CD4-positive, alpha-beta T cell (primary cell): ENCODE results near the gene AIMP1. TPM values are rescaled to one million over a fixed set of nuclear protein-coding genes. Genes with fewer than 3 reads are reported as not detected.

ENCODE experiments used
- ATAC-seq: fragments of 200-7000 bp; cut with Tn5 transposase; one replicate; pipeline ENCODE4 v1.10.0; 2022; ENCODE audit warnings: mild to moderate bottlenecking; ENCODE audit not compliant: poor library complexity
- CTCF ChIA-PET: fragments of 350-600 bp; sonication (Branson Sonifier 250); formaldehyde crosslinking; loops from one replicate; lab custom pipeline; 2021; ENCODE audit warnings: antibody characterized with exemption, inconsistent platforms; lab: Charles Lee
- POLR2A ChIA-PET: fragments of 350-600 bp; sonication (Branson Sonifier 250); formaldehyde crosslinking; loops from one replicate; lab custom pipeline; 2021; ENCODE audit warnings: antibody characterized with exemption, inconsistent platforms; lab: Charles Lee
- DNase-seq, 14 experiments: peaks; one replicate each; pipeline ENCODE4 v3.0.0-alpha.2; 2013 to 2020; ENCODE audit warnings: mixed read lengths in 2 of 14
- H3K27ac ChIP-seq, 2 donors: one replicate each; pipeline versions ENCODE4 v1.5.1 to v1.7.0; 2013; ENCODE audit warnings: low read length in 2 of 2, low read depth in 1 of 2, mild to moderate bottlenecking in 1 of 2
- H3K27me3 ChIP-seq, 2 experiments: 1 replicate in 1 of 2; 2 replicates in 1 of 2; pipeline versions ENCODE4 v1.6.1 to v1.7.0; 2013; ENCODE audit warnings: low read length in 2 of 2, control low read depth in 1 of 2, mild to moderate bottlenecking in 1 of 2, moderate library complexity in 1 of 2; ENCODE audit not compliant: insufficient read depth in 2 of 2, control insufficient read depth in 1 of 2
- H3K36me3 ChIP-seq: one replicate; pipeline ENCODE4 v1.6.1; 2013; ENCODE audit warnings: low read length, control low read depth; ENCODE audit not compliant: insufficient read depth
- H3K4me1 ChIP-seq: one replicate; pipeline ENCODE4 v1.6.1; 2013; ENCODE audit warnings: low read length, control low read depth; ENCODE audit not compliant: insufficient read depth
- H3K4me3 ChIP-seq: one replicate; pipeline ENCODE4 v1.5.1; 2013; ENCODE audit warnings: mild to moderate bottlenecking, low read length, moderate library complexity
- H3K9me3 ChIP-seq, 2 experiments: 1 replicate in 1 of 2; 2 replicates in 1 of 2; pipeline versions ENCODE4 v1.6.1 to v1.7.0; 2013; ENCODE audit warnings: low read length in 2 of 2, mild to moderate bottlenecking in 2 of 2, control low read depth in 1 of 2, moderate library complexity in 1 of 2; ENCODE audit not compliant: control insufficient read depth in 1 of 2, insufficient read depth in 1 of 2
- H3K27ac Mint-ChIP-seq: one replicate; pipeline ENCODE4 v1.8.0; 2020; ENCODE audit warnings: mixed read lengths
- H3K27me3 Mint-ChIP-seq: one replicate; pipeline ENCODE4 v1.8.0; 2021; ENCODE audit warnings: mixed read lengths
- H3K36me3 Mint-ChIP-seq: one replicate; pipeline ENCODE4 v1.8.0; 2021; ENCODE audit warnings: low read depth, mixed read lengths
- H3K4me1 Mint-ChIP-seq: one replicate; pipeline ENCODE4 v1.8.0; 2021; ENCODE audit warnings: low read depth, mixed read lengths
- H3K4me3 Mint-ChIP-seq: one replicate; pipeline ENCODE4 v1.8.0; 2020; ENCODE audit warnings: mild to moderate bottlenecking, mixed read lengths
- H3K9me3 Mint-ChIP-seq: one replicate; pipeline ENCODE4 v1.8.0; 2020; ENCODE audit warnings: mixed read lengths
- intact Hi-C, 2 experiments: fragments of 100-400 bp; cut with DNase I in 1 of 2; cut with micrococcal nuclease in 1 of 2; formaldehyde crosslinking; loops; one replicate each; pipeline versions ENCODE4 v1.15.1 to v1.9.0; 2023 to 2025; cut with DNase I, micrococcal nuclease
- polyA plus RNA-seq, 2 donors: library from polyadenylated mRNA; unstranded; fragments of 120-200 nt; gene quantifications; one replicate each; pipeline ENCODE4 v1.2.1, GENCODE V29; 2013
- total RNA-seq, 174 experiments: library from RNA in 2 of 174; stranded (reverse) in 2 of 174; gene quantifications; one replicate each; pipeline ENCODE4 v1.2.3 and lab custom pipeline; 2021 to 2026
- TF ChIP-seq, protein P1 (sequence below): fragments of 200-600 bp; IDR thresholded peaks from one replicate; pipeline ENCODE4 v1.8.0; 2022; ENCODE audit warnings: antibody characterized with exemption, mild to moderate bottlenecking

AIMP1 gene
- total RNA-seq (10 to 100 TPM; 75.4 to 77.8 TPM), total RNA-seq (lab: John Stamatoyannopoulos, UW) (60.0 to 210 (median 108) reads per million in 172 experiments)
- 44.4 TPM for polyA plus RNA-seq (2013, experiment 1 of 2)
- polyA plus RNA-seq (2013, experiment 2 of 2), result 57.6 TPM

DNA sequence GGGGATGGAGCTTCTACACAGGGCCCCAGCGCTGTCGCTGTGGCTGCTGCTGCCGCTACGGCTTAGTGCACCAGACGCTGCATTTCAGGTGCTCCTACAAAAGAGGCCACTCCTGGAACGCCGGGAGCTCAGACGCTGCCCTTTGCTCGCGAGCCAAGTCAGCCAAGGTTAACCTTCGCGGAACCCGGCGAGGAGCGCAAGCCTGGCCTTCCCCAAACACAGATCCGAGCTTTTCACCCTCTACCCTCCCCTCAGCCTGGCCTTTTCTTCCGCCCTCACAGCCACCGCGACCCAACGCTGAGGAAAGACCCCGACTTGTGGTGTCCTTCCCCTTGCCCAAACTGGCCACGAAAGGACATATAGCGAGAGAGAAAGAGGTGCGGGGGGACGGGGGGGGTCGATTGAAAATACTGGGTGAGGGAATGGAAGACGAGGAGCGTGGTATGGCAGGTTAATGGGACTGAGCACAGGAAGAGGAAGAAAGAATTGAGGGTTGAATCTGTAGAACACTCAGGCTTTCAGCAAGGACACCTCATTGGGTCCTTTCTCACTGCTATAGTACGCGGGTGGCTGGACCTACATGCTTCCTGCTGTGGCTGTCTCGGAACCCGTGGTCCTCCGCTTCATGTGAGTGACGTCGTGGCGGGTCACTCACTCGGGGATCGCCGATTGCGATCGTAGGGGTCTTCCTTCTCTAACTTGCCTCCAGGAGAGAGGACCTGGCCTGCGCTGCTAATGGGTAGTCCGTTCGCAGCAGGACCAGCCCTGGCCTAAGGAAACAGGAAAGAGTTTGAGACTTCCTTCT, at the start of gene AIMP1, which contains the start of gene TBCK:
Gene AIMP1 (plus strand): TSS at position 583 of the 805 bp plus-strand sequence. CDS start 8,460 bp downstream, outside the sequence.
Gene TBCK (minus strand): TSS at position 242 of the 805 bp plus-strand sequence. CDS start 7,249 bp downstream, outside the sequence.
- ChIA-PET CTCF (no interaction called here), POLR2A (interaction anchor here (0.7 to 1.8 kb wide), 11 partner anchors 10 to 1405 kb away, joined by 3 to 11 read pairs (median 4); partner anchors contain the start of genes GSTCD, INTS12, PAPSS1 and PPA2)
- Histone ChIP-seq H3K27me3 (no peaks in the 10 kb centered on the region), H3K9me3 (peaks cover 0 to 7% of the 10 kb centered on the region in 2 experiments), H3K4me1 (peaks cover 18% of the 10 kb centered on the region), H3K27ac (peak within 1 kb of the TSS; percentile 95 to 96), H3K4me3 (peak within 1 kb of the TSS; percentile 81), H3K36me3 (no peaks in the 10 kb centered on the region)
- no peak within 1 kb of the TSS for H3K4me3 Mint-ChIP-seq
- intact Hi-C loops, result loop anchor here (5.0 to 10.0 kb wide), 4 partner anchors 609 to 1619 kb away; partner anchors contain the start of genes CYP2U1 (in 1 of the 2), GSTCD (in 1 of the 2), INTS12 (in 1 of the 2) and PAPSS1 (in 1 of the 2)
- peaks cover 26% of the 10 kb centered on the region for H3K4me1 Mint-ChIP-seq
- ATAC-seq, result peak; percentile 84
- peak; percentile 78 to 96 (median 84) for DNase-seq
- no peak within 1 kb of the TSS for H3K27ac Mint-ChIP-seq
- TF ChIP-seq, protein P1, sequence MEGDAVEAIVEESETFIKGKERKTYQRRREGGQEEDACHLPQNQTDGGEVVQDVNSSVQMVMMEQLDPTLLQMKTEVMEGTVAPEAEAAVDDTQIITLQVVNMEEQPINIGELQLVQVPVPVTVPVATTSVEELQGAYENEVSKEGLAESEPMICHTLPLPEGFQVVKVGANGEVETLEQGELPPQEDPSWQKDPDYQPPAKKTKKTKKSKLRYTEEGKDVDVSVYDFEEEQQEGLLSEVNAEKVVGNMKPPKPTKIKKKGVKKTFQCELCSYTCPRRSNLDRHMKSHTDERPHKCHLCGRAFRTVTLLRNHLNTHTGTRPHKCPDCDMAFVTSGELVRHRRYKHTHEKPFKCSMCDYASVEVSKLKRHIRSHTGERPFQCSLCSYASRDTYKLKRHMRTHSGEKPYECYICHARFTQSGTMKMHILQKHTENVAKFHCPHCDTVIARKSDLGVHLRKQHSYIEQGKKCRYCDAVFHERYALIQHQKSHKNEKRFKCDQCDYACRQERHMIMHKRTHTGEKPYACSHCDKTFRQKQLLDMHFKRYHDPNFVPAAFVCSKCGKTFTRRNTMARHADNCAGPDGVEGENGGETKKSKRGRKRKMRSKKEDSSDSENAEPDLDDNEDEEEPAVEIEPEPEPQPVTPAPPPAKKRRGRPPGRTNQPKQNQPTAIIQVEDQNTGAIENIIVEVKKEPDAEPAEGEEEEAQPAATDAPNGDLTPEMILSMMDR, result no peak
- no peaks in the 10 kb centered on the region for H3K27me3 Mint-ChIP-seq
- peaks cover 24% of the 10 kb centered on the region for H3K36me3 Mint-ChIP-seq
- H3K9me3 Mint-ChIP-seq, result no peaks in the 10 kb centered on the region

DNA sequence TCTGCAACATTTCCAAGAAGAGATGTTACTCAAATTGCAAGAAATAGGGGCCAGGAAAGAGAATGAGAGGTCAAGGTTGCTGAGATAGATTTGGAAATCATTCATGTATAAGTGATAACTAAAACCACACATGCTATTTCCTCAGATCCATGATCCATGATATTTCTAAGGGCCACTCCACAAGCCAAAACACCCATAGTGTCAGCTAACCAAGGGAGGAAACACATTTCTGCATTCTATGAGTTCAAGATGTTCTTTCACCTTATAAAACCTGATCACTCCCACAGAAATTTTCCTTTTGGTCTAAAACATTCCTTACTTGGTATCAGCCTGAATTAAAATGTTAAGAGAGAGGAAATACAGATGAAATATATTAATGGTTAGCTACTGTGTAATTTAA, 47.6 kb upstream of the AIMP1 start:
- H3K36me3 Mint-ChIP-seq, result peaks cover 5% of the 10 kb centered on the region
- H3K4me3 ChIP-seq, result no peak overlapping the region
- no peak overlapping the region for H3K4me3 Mint-ChIP-seq
- no peaks in the 10 kb centered on the region for H3K9me3 Mint-ChIP-seq
- no peaks in the 10 kb centered on the region for H3K27me3 ChIP-seq
- ChIA-PET POLR2A (no interaction called here), CTCF (no interaction called here)
- intact Hi-C loops, result loop anchor here (5.0 to 10.0 kb wide), 2 partner anchors 234 to 236 kb away; no protein-coding TSS in a partner anchor
- TF ChIP-seq, protein P1, result no peak
- no peak overlapping the region for H3K27ac Mint-ChIP-seq
- no peak for DNase-seq
- ATAC-seq, result no peak
- no peak overlapping the region for H3K27ac ChIP-seq
- H3K4me1 ChIP-seq, result no peaks in the 10 kb centered on the region
- H3K4me1 Mint-ChIP-seq, result peaks cover 3% of the 10 kb centered on the region
- no peaks in the 10 kb centered on the region for H3K9me3 ChIP-seq
- no peaks in the 10 kb centered on the region for H3K36me3 ChIP-seq
- H3K27me3 Mint-ChIP-seq, result no peaks in the 10 kb centered on the region

DNA sequence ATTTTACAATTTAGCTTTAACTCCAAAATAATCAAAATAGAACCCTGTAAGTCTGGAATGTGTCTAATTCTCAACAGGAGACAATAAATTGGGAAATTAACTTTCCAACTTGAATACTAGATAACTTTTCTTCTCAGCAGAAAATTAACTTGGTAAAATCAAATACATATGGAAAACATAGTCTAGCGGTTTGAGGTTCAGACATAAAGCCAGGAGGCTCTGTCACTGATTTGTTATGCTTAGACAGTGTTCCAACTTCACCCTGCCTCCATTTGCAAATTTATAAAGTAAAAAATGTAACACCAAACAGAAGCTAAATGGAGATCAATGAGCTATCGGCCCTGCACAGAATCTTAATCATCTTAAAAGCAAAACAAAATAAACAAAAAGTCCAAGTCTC, 46.6 kb upstream of the AIMP1 start:
- TF ChIP-seq, protein P1, result no peak
- H3K27me3 ChIP-seq, result no peaks in the 10 kb centered on the region
- ChIA-PET CTCF (no interaction called here), POLR2A (no interaction called here)
- no peaks in the 10 kb centered on the region for H3K9me3 ChIP-seq
- H3K27ac ChIP-seq, result no peak overlapping the region
- no peak overlapping the region for H3K4me3 ChIP-seq
- no peak for ATAC-seq
- H3K4me1 Mint-ChIP-seq, result peaks cover 9% of the 10 kb centered on the region
- DNase-seq, result no peak
- H3K36me3 Mint-ChIP-seq, result peaks cover 11% of the 10 kb centered on the region
- intact Hi-C loops, result loop anchor here (5.0 to 10.0 kb wide), 2 partner anchors 233 to 235 kb away; no protein-coding TSS in a partner anchor
- no peak overlapping the region for H3K4me3 Mint-ChIP-seq
- no peaks in the 10 kb centered on the region for H3K9me3 Mint-ChIP-seq
- H3K27me3 Mint-ChIP-seq, result no peaks in the 10 kb centered on the region
- no peak overlapping the region for H3K27ac Mint-ChIP-seq
- H3K4me1 ChIP-seq, result no peaks in the 10 kb centered on the region
- H3K36me3 ChIP-seq, result no peaks in the 10 kb centered on the region
